Keratinocyte (primary cell): Measurements from ENCODE around the gene CLIC3. TPM values are rescaled to one million over a fixed set of nuclear protein-coding genes. Genes with fewer than 3 reads are reported as not detected.

ENCODE experiments used
- DNase-seq: peaks from one replicate; pipeline ENCODE4 v3.0.0-alpha.2; 2011; ENCODE audit warnings: low read depth, missing footprints, low spot score
- FAIRE-seq: peaks from 2 replicates; lab custom pipeline; 2011; peaks lifted over from hg19 to GRCh38; lab: Jason Lieb, UNC
- H2AFZ ChIP-seq: 2 replicates; pipeline ENCODE4 v1.6.0; 2012; ENCODE audit warnings: low read length, control low read depth, inconsistent platforms; ENCODE audit not compliant: control insufficient read depth
- H3K27ac ChIP-seq: 2 replicates; pipeline ENCODE4 v1.5.1; 2011; ENCODE audit warnings: low read length; ENCODE audit not compliant: control insufficient read depth, insufficient read depth
- H3K27me3 ChIP-seq: 3 replicates; pipeline ENCODE4 v1.6.0; 2011; ENCODE audit warnings: low read length; ENCODE audit not compliant: control insufficient read depth, insufficient read depth; ENCODE audit errors: extremely low read depth
- H3K36me3 ChIP-seq, 2 experiments: 2 replicates in 1 of 2; 3 replicates in 1 of 2; pipeline ENCODE4 v1.5.1; 2011; ENCODE audit warnings: low read length in 2 of 2, mild to moderate bottlenecking in 1 of 2; ENCODE audit not compliant: control insufficient read depth in 2 of 2, insufficient read depth in 2 of 2; ENCODE audit errors: extremely low read depth in 1 of 2
- H3K4me1 ChIP-seq: 3 replicates; pipeline ENCODE4 v1.5.1; 2011; ENCODE audit warnings: low read length; ENCODE audit not compliant: control insufficient read depth, insufficient read depth; ENCODE audit errors: extremely low read depth
- H3K4me2 ChIP-seq: 3 replicates; pipeline ENCODE4 v1.6.0; 2011; ENCODE audit warnings: low read depth, low read length; ENCODE audit not compliant: control insufficient read depth, insufficient read depth; ENCODE audit errors: extremely low read depth
- H3K4me3 ChIP-seq, 3 experiments: fragments of 200-600 bp in 1 of 3; sonication (generic) in 1 of 3; 2 replicates in 2 of 3; 3 replicates in 1 of 3; pipeline ENCODE4 v1.5.1; 2011 to 2016; ENCODE audit warnings: low read length in 3 of 3, mild to moderate bottlenecking in 3 of 3, control low read depth in 2 of 3, inconsistent platforms in 1 of 3, low read depth in 1 of 3, mixed read lengths in 1 of 3, mixed run types in 1 of 3, moderate library complexity in 1 of 3; ENCODE audit not compliant: control insufficient read depth in 2 of 3, insufficient read depth in 2 of 3; ENCODE audit errors: extremely low read depth in 1 of 3
- H3K79me2 ChIP-seq: 2 replicates; pipeline ENCODE4 v1.6.0; 2012; ENCODE audit warnings: low read length; ENCODE audit not compliant: control insufficient read depth, insufficient read depth
- H3K9ac ChIP-seq: 3 replicates; pipeline ENCODE4 v1.6.0; 2011; ENCODE audit warnings: low read length; ENCODE audit not compliant: control insufficient read depth, insufficient read depth; ENCODE audit errors: extremely low read depth
- H3K9me1 ChIP-seq: 3 replicates; pipeline ENCODE4 v1.6.0; 2011; ENCODE audit warnings: low read length; ENCODE audit not compliant: control insufficient read depth, insufficient read depth; ENCODE audit errors: extremely low read depth
- H3K9me3 ChIP-seq: 2 replicates; pipeline ENCODE4 v1.5.1; 2012; ENCODE audit warnings: low read depth, low read length; ENCODE audit not compliant: control insufficient read depth
- H4K20me1 ChIP-seq: 3 replicates; pipeline ENCODE4 v1.6.0; 2011; ENCODE audit warnings: low read length; ENCODE audit not compliant: control insufficient read depth, insufficient read depth; ENCODE audit errors: extremely low read depth
- EZH2 ChIP-seq: IDR thresholded peaks from one replicate; pipeline ENCODE4 v1.6.1; 2012; ENCODE audit warnings: inconsistent platforms, mild to moderate bottlenecking, low read length, moderate library complexity
- dilution Hi-C: fragments of 300-500 bp; cut with MboI; formaldehyde crosslinking; loops from one replicate; pipeline ENCODE4 v1.7.0; 2020; ENCODE audit warnings: low sequenced_read_pairs; ENCODE audit not compliant: extremely low pct_ligation_motif_present
- polyA plus RNA-seq, 5 experiments: library from polyadenylated mRNA; depleted of rRNA in 3 of 5; stranded (reverse) in 3 of 5; stranded (forward) in 1 of 5; unstranded in 1 of 5; fragments of >200 nt; gene quantifications; 1 replicate in 1 of 5; 2 replicates in 3 of 5; 3 replicates in 1 of 5; pipeline versions ENCODE4 v1.2.1 to v1.2.3, GENCODE V29; 2011 to 2012; ENCODE audit warnings: missing spikeins in 2 of 5, low read depth in 1 of 5, low replicate concordance in 1 of 5
- TF ChIP-seq, protein P1 (sequence below), 3 experiments: IDR thresholded peaks in 1 of 3; conservative IDR thresholded peaks in 1 of 3; optimal IDR thresholded peaks in 1 of 3; 2 replicates in 2 of 3; 3 replicates in 1 of 3; pipeline versions ENCODE3 to v1.5.1; 2011; ENCODE audit warnings: low read length in 3 of 3, mild to moderate bottlenecking in 3 of 3, moderate library complexity in 2 of 3, control low read depth in 1 of 3, inconsistent platforms in 1 of 3; ENCODE audit not compliant: insufficient read depth in 2 of 3; ENCODE audit errors: extremely low read depth in 1 of 3

Gene CLIC3
- polyA plus RNA-seq, 1 donor (not counting 4 experiments of a cell fraction or from before 2014, with no cell fraction given), result 5.5 TPM

- Histone ChIP-seq H3K9ac (no peak overlapping the region), H3K9me1 (no peaks in the 10 kb centered on the region), H3K79me2 (no peaks in the 10 kb centered on the region), H4K20me1 (no peaks in the 10 kb centered on the region), H2AFZ (no peak overlapping the region), H3K4me1 (peaks cover 8% of the 10 kb centered on the region), H3K36me3 (no peaks in the 10 kb centered on the region), H3K27me3 (no peaks in the 10 kb centered on the region), H3K4me2 (no peak overlapping the region), H3K4me3 (no peak overlapping the region), H3K9me3 (no peaks in the 10 kb centered on the region), H3K27ac (no peak overlapping the region)
- TF ChIP-seq, protein P1, sequence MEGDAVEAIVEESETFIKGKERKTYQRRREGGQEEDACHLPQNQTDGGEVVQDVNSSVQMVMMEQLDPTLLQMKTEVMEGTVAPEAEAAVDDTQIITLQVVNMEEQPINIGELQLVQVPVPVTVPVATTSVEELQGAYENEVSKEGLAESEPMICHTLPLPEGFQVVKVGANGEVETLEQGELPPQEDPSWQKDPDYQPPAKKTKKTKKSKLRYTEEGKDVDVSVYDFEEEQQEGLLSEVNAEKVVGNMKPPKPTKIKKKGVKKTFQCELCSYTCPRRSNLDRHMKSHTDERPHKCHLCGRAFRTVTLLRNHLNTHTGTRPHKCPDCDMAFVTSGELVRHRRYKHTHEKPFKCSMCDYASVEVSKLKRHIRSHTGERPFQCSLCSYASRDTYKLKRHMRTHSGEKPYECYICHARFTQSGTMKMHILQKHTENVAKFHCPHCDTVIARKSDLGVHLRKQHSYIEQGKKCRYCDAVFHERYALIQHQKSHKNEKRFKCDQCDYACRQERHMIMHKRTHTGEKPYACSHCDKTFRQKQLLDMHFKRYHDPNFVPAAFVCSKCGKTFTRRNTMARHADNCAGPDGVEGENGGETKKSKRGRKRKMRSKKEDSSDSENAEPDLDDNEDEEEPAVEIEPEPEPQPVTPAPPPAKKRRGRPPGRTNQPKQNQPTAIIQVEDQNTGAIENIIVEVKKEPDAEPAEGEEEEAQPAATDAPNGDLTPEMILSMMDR (optimal IDR thresholded peaks at IDR 0.05 in 1 of 3, IDR thresholded peaks at IDR 0.05 in 1 of 3, conservative IDR thresholded peaks at IDR 0.05 in 1 of 3; ENCODE audit: extremely low read depth in 1 of 3, insufficient read depth in 2 of 3, low read length in 3 of 3), result no peak
- no peak for TF ChIP-seq EZH2
- DNase-seq (no peak), FAIRE-seq (no peak)
- dilution Hi-C loops, result no loop called here
These were observed 23.6 kb downstream of the CLIC3 start for GRCh38 chr9:136972743-136973142.

GRCh38 chr9:136972335-136972734 lies 24.0 kb downstream of the CLIC3 start:
- Histone ChIP-seq H2AFZ (no peak overlapping the region), H3K27me3 (no peaks in the 10 kb centered on the region), H3K27ac (no peak overlapping the region), H3K4me2 (no peak overlapping the region), H3K9me1 (no peaks in the 10 kb centered on the region), H3K9ac (no peak overlapping the region), H3K79me2 (no peaks in the 10 kb centered on the region), H3K9me3 (no peaks in the 10 kb centered on the region), H3K4me3 (no peak overlapping the region), H3K36me3 (no peaks in the 10 kb centered on the region), H4K20me1 (no peaks in the 10 kb centered on the region), H3K4me1 (peaks cover 8% of the 10 kb centered on the region)
- no peak for DNase-seq
- dilution Hi-C loops, result no loop called here
- TF ChIP-seq, protein P1 (optimal IDR thresholded peaks at IDR 0.05 in 1 of 3, IDR thresholded peaks at IDR 0.05 in 1 of 3, conservative IDR thresholded peaks at IDR 0.05 in 1 of 3; ENCODE audit: extremely low read depth in 1 of 3, insufficient read depth in 2 of 3, low read length in 3 of 3), result no peak
- no peak for TF ChIP-seq EZH2
- FAIRE-seq, result no peak
